GM13977 (cell line): ENCODE results near the gene RNF207.

Experiments
- DNase-seq: peaks from one replicate; pipeline ENCODE4 v3.0.0; 2012; ENCODE audit warnings: low spot score
- in situ Hi-C: fragments of 300-500 bp; cut with MboI; formaldehyde crosslinking; loops from one replicate; pipeline ENCODE4 v1.12.0; 2022; ENCODE audit warnings: low sequenced_read_pairs, low pct_unique_long_range_greater_than_20kb, mixed read lengths, inconsistent platforms; ENCODE audit not compliant: unreplicated experiment
- TF ChIP-seq, protein P1 (sequence below): IDR thresholded peaks from 2 replicates; pipeline ENCODE4 v1.5.1; 2012; ENCODE audit warnings: mild to moderate bottlenecking, control low read depth; ENCODE audit not compliant: insufficient read depth; ENCODE audit errors: extremely low read depth, missing control alignments

RNF207 gene

DNA sequence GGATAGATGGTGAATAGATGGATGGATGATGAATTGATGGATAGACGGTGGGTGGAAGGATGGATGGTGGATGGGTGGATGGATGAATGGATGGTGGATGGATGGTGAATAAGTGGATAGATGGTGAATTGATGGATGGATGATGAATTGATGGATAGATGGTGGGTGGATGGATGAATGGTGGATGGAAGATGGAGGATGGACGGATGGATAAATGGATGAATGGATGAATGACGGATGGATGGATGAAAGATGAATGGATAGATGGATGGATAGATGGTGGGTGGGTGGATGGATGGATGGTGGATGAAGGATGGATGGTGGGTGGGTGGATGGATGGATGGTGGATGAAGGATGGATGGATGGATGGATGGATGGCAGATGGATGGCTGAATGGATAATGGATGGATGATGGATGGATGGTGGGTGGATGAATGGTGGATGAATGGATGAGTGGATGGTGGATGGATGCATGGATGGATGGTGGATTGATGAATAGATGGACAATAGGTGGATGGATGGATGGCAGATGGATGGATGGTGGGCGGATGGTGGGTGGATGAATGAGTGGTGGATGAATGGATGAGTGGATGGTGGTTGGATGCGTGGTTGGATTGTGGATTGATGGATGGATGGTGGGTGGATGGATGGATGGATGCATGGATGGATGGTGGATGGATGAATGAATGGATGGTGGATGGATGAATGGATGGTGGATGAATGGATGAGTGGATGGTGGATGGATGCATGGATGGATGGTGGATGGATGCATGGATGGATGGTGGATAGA is 31.1 kb upstream of the RNF207 start:
- in situ Hi-C loops = no loop called here
- DNase-seq = no peak
- TF ChIP-seq, protein P1, sequence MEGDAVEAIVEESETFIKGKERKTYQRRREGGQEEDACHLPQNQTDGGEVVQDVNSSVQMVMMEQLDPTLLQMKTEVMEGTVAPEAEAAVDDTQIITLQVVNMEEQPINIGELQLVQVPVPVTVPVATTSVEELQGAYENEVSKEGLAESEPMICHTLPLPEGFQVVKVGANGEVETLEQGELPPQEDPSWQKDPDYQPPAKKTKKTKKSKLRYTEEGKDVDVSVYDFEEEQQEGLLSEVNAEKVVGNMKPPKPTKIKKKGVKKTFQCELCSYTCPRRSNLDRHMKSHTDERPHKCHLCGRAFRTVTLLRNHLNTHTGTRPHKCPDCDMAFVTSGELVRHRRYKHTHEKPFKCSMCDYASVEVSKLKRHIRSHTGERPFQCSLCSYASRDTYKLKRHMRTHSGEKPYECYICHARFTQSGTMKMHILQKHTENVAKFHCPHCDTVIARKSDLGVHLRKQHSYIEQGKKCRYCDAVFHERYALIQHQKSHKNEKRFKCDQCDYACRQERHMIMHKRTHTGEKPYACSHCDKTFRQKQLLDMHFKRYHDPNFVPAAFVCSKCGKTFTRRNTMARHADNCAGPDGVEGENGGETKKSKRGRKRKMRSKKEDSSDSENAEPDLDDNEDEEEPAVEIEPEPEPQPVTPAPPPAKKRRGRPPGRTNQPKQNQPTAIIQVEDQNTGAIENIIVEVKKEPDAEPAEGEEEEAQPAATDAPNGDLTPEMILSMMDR = no peak

DNA sequence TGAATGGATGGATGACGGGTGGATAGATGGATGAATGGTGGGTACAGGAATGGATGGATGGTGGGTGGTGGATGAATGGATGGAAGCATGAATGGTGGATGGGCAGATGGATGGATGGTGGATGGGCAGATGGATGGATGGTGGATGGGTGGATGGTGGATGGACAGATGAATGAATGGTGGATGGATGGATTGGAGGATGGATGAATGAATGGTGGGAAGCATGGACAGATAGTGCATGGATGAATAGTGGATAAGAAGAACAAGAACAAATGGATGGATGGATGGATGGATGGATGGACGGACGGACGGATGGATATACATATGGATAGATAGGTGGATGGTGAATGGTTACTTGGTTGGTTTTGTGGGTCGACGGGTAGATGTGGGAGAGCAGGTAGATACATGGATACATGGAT is 30.5 kb upstream of the RNF207 start:
- DNase-seq = no peak
- in situ Hi-C loops = no loop called here
- TF ChIP-seq, protein P1 = no peak

DNA sequence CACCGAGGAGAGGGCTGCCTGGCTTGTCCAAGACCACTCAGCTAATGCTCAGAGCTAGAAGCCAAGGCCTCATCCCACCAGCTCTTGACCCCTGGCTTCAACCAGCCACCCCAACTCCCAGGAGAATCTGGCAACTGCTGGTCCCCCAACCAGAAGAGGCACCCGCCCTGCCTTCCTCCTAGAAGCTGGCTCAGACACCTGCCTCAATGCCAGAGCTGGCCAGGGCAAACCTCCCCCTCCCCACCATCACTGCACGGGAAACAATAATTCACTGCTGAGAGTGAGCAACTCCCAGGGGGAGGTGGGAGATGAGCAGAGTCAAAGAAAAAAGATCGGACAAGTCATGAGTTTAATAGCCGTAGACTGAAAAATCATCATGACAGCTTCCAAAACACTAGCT is 29.1 kb upstream of the RNF207 start:
- TF ChIP-seq, protein P1 = no peak
- in situ Hi-C loops = no loop called here
- no peak for DNase-seq

DNA sequence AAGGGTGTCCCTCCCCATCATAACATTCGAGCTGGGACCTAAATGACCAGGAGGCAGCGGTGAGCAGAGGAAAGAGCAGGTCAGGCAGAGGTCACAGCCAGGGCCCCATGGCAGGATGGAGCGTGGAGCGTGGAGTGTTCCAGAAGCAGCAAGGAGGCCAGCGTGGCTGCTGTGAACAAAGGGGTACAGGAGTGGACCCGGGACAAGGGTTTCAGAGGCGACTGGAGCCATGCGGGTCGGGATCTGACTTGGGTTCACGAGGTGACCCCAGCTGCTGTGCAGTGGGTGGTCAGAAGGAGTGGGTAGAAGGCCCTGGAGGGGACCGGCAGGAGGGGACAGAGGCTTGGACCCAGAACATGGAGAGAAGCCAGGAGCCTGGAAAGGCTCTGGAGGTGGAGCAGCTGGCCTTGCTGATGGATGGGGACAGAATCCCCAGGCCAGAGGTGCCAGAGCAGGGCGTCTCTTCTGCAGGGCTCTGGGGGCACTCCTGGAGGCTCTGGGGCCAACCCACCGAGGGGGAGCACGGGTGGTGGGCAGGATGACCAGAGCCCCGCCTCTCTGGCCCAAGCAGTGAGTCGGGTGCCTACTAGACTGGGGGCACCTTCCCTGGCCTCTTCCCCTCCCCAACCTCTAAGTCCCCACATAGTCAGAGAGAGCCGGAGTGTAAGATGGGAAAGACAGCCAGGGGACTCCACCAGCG is 28.1 kb upstream of the RNF207 start:
- DNase-seq = no peak
- TF ChIP-seq, protein P1 = no peak
- in situ Hi-C loops = no loop called here

DNA sequence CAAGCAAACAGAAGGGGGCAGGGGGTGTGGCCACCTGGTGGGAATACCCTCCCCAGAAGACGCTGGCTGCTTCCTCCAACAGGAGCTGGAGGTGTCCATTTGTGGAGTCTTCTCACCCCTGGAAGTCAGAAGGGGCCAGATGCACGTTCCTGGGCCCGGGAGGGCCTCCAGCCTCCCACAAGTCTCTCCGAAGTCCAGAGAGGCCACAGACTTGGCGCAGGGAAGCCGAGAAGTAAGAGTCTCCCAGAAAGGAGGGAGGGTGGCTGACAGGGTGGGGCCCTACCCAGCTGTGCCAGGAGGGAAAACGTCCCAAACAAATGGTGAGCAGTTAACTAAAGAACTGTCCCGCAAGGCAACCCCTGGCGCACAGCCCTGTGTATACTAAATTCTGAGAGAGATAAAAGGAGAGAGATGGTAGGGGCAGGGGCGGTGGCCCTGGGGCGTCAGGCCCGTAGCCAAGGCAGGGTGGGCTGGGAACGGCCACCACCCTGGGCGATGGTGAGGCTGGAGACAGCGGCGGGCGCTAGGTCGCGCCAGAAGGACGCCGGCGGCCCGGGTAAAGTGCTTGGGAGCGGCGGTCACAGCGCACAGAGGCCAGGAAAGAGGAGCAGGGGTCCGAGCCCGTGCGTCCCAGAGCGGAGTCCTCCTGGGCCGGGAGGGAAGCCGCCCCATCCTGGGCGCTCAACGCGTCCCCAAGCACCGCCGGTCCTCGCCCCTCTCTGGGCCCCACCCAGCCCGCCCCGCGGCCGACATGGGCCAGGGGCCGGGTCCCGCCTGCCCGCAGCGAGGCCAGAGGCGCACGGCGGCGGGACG is 27.0 kb upstream of the RNF207 start:
- TF ChIP-seq, protein P1 = no peak
- in situ Hi-C loops = no loop called here
- DNase-seq = no peak

DNA sequence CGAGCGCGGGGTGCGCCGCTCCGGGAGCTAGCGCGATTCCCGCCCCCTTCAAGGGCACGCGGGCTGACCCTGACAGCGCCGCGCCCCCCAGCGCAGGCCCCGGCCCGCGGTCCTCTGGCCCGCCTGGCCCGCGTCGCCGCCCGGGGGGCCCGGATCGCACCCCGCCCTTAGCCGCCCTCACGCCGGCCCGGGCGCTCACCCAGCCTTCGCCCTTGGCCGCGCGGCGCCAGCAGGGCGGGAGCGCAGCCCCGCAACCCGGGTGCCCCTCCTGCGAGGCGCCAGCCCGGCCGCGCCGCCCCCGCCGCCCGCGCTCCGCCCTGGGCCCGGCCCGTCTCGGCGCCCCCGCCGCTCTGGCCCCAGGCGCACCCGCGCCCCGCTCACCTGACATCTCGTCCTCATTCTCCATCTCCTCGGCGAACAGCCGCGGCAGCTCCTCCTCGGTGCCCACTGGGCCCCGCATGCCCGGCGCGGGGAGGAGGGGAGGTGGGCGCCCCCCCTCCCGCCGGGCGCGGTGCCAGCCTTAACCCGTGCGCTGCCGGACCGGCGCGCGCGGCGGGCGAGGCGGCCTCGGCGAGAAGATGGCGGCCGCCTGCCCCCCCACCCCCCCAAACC is 26.2 kb upstream of the RNF207 start:
- in situ Hi-C loops = no loop called here
- no peak for DNase-seq
- TF ChIP-seq, protein P1 = no peak
